ENCODE data around the gene RGMA.

The RGMA gene

DNA sequence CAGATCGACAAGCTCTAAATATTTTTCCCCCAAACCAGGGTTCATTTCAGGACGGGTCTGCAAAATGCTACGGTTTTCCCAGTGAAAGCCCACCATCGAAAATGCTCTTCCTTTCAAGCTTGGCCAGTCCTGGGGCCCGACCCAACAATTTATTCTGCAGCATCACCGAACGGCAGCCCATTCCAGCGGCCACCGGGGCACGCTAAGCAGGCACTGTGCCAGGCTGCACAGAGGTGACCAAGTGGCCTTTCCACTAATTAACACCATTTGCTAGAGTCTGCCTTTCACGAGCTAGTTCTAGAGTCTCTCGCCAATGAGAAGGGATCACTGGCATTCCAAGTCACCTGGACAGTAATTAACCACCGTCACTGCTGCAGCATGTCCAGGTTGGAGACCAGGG is 14.4 kb downstream of the RGMA start:
- no peak overlapping the region for H2BK120ac ChIP-seq (ENCODE audit: low read depth, low read length)
- no peak overlapping the region for H3K18ac ChIP-seq (ENCODE audit: low read length)
- H3K56ac ChIP-seq (ENCODE audit: low read length), result no peak overlapping the region
- no peak overlapping the region for H4K5ac ChIP-seq (ENCODE audit: low read length)
- H3K27ac ChIP-seq (ENCODE audit: low read depth, low read length), result no peak overlapping the region
- peaks cover 7% of the 10 kb centered on the region for H3K4me1 ChIP-seq (ENCODE audit: control insufficient read depth, low read depth, low read length)
- H3K23ac ChIP-seq (ENCODE audit: low read length), result no peak overlapping the region
- no peaks in the 10 kb centered on the region for H3K79me2 ChIP-seq (ENCODE audit: control insufficient read depth, insufficient read depth, low read length)
- H3K79me1 ChIP-seq (ENCODE audit: low read length), result peaks cover 1% of the 10 kb centered on the region
- H3K4me2 ChIP-seq (ENCODE audit: low read length), result no peak overlapping the region
- H2BK15ac ChIP-seq (replicated peaks; ENCODE audit: low read depth), result no peak overlapping the region
- WGBS (ENCODE audit: extremely low coverage, insufficient coverage, low lambda C conversion rate), result no CpG with 5 or more reads among the region's 13 CpGs
- no peak overlapping the region for H2BK5ac ChIP-seq (ENCODE audit: low read length)
- H3K36me3 ChIP-seq (ENCODE audit: control insufficient read depth, insufficient read depth, low read length), result no peaks in the 10 kb centered on the region
- no peak overlapping the region for H3K9ac ChIP-seq (ENCODE audit: low read length)
- no peak overlapping the region for H3K4ac ChIP-seq (ENCODE audit: low read depth, low read length)
- no peak overlapping the region for H4K8ac ChIP-seq (ENCODE audit: low read depth, low read length)
- H2AK5ac ChIP-seq (ENCODE audit: low read length), result no peak overlapping the region
- H3K27me3 ChIP-seq (ENCODE audit: insufficient read depth, low read length, poor library complexity), result no peaks in the 10 kb centered on the region
- H3K4me3 ChIP-seq (ENCODE audit: low read length), result no peak overlapping the region
- DNase-seq, result no peak

DNA sequence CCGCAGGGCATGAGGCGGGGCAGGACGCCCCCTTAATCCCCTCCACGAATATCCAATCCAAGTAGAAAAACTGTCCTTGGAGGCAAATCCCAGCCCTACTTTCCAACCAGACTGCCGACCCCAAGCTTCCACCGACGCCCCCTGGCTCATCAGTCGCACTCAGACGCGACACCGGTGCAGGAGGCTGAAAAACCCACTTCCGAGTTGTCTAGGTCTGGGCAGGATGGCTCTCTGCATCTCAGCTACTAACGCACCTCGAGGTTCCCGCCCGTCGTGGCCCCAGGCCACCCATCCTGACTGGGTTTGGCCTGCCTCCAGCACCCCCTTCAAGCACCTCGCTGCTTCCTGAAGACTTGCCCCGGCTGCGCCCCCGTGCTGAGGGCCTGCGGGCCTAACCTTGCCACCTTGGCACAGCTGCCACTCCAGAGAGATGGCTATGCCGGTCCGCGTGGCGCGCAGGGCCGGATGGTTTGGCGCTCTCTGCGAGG is 15.5 kb downstream of the RGMA start:
- WGBS (ENCODE audit: extremely low coverage, insufficient coverage, low lambda C conversion rate), result no CpG with 5 or more reads among the region's 30 CpGs
- Histone ChIP-seq H2BK120ac (ENCODE audit: low read depth, low read length) (no peak overlapping the region), H2AK5ac (ENCODE audit: low read length) (no peak overlapping the region), H3K4me2 (ENCODE audit: low read length) (peak overlapping the region; percentile 36), H4K8ac (ENCODE audit: low read depth, low read length) (no peak overlapping the region), H3K9ac (ENCODE audit: low read length) (peak overlapping the region; percentile 49), H3K23ac (ENCODE audit: low read length) (peak overlapping the region; percentile 59), H3K18ac (ENCODE audit: low read length) (no peak overlapping the region), H4K5ac (ENCODE audit: low read length) (no peak overlapping the region), H3K4me3 (ENCODE audit: low read length) (no peak overlapping the region), H3K4ac (ENCODE audit: low read depth, low read length) (no peak overlapping the region), H3K79me1 (ENCODE audit: low read length) (peaks cover 1% of the 10 kb centered on the region), H2BK5ac (ENCODE audit: low read length) (no peak overlapping the region), H3K27me3 (ENCODE audit: insufficient read depth, low read length, poor library complexity) (no peaks in the 10 kb centered on the region), H3K27ac (ENCODE audit: low read depth, low read length) (no peak overlapping the region), H2BK15ac (replicated peaks; ENCODE audit: low read depth) (no peak overlapping the region), H3K4me1 (ENCODE audit: control insufficient read depth, low read depth, low read length) (peaks cover 7% of the 10 kb centered on the region), H3K79me2 (ENCODE audit: control insufficient read depth, insufficient read depth, low read length) (no peaks in the 10 kb centered on the region), H3K36me3 (ENCODE audit: control insufficient read depth, insufficient read depth, low read length) (no peaks in the 10 kb centered on the region), H3K56ac (ENCODE audit: low read length) (peak overlapping the region; percentile 83)
- DNase-seq, result peak; percentile 37

DNA sequence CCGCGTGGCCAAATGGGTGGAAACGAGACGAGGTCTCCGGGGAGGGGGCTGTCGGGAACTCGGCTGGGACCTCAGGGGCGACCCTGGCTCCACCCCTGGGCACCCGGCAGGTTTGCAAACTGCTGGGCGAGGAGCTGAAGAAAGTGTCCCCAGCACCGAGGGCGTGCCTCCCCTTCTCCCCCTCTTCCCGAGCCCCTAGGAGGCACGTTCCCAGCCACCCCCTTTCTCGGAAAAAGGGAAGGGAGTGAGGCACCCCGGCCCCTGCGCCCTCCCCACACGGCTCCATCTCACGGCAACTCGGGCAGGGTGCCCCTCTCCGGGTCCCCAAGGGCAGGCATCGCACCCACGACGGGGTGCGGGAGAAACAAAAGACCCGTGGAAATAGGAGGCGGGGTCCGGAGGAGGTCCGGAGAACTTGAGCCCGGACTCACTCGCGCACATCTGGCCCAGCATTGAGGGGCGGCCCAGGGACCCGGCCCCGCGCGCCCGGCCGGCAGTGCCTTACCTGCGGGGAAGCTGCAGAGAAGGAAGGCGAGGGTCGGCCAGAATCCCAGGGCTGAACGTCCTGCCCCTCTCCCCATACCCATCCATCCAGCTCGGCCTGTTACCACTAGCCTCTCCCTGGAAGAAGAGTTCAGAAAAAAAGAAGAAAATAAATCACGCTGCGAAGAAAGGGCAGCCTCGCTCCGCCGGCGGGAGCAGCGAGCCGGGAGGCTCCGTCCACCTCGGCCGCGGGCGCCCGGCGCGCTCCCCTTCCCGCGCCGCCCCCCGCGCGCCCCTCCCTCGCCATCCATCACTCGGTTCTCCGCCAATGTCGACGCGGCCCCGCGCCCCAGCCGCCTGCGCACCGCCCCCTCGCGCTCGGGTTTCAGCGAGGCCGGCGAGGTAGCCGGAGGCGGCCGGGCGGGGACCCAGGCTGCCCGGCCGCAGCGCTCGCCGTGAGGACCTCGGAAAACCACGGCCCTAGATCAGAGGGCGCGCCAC is 16.3 kb downstream of the RGMA start:
- H2BK120ac ChIP-seq (ENCODE audit: low read depth, low read length), result no peak overlapping the region
- no peak overlapping the region for H4K8ac ChIP-seq (ENCODE audit: low read depth, low read length)
- peak overlapping the region; percentile 94 for H3K4me2 ChIP-seq (ENCODE audit: low read length)
- no peak overlapping the region for H3K4ac ChIP-seq (ENCODE audit: low read depth, low read length)
- H3K4me3 ChIP-seq (ENCODE audit: low read length), result peak overlapping the region; percentile 82
- peak overlapping the region; percentile 75 for H3K23ac ChIP-seq (ENCODE audit: low read length)
- H3K27ac ChIP-seq (ENCODE audit: low read depth, low read length), result no peak overlapping the region
- DNase-seq, result peak; percentile 79
- H3K27me3 ChIP-seq (ENCODE audit: insufficient read depth, low read length, poor library complexity), result no peaks in the 10 kb centered on the region
- peaks cover 1% of the 10 kb centered on the region for H3K79me1 ChIP-seq (ENCODE audit: low read length)
- no peaks in the 10 kb centered on the region for H3K36me3 ChIP-seq (ENCODE audit: control insufficient read depth, insufficient read depth, low read length)
- peak overlapping the region; percentile 94 for H3K56ac ChIP-seq (ENCODE audit: low read length)
- peak overlapping the region; percentile 83 for H3K9ac ChIP-seq (ENCODE audit: low read length)
- peak overlapping the region; percentile 88 for H3K18ac ChIP-seq (ENCODE audit: low read length)
- WGBS (ENCODE audit: extremely low coverage, insufficient coverage, low lambda C conversion rate), result no CpG with 5 or more reads among the region's 96 CpGs
- H2BK15ac ChIP-seq (replicated peaks; ENCODE audit: low read depth), result no peak overlapping the region
- peaks cover 10% of the 10 kb centered on the region for H3K4me1 ChIP-seq (ENCODE audit: control insufficient read depth, low read depth, low read length)
- no peak overlapping the region for H4K5ac ChIP-seq (ENCODE audit: low read length)
- no peak overlapping the region for H2AK5ac ChIP-seq (ENCODE audit: low read length)
- H3K79me2 ChIP-seq (ENCODE audit: control insufficient read depth, insufficient read depth, low read length), result no peaks in the 10 kb centered on the region
- no peak overlapping the region for H2BK5ac ChIP-seq (ENCODE audit: low read length)

DNA sequence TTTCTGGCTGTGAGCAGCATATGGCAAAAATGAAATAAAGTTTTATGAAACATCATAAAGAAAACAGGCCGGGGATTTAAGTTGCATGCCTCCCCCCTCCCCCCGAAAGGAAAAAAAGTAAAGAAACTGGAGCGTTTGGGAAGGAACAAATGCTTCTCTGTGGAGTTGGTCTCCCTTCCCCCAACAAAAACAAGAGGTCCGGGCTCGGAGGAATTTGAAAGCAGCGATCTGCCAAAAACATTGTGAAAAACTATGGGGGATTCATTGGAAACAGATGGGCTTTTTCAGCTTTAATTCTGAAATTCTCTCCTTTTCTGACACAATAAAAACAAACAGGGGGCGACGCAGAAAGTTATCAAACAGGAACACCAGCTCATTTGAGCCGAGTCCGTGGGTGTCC is 17.0 kb downstream of the RGMA start:
- Histone ChIP-seq H3K4ac (ENCODE audit: low read depth, low read length) (no peak overlapping the region), H3K79me1 (ENCODE audit: low read length) (peaks cover 1% of the 10 kb centered on the region), H3K4me1 (ENCODE audit: control insufficient read depth, low read depth, low read length) (peaks cover 10% of the 10 kb centered on the region), H4K8ac (ENCODE audit: low read depth, low read length) (no peak overlapping the region), H3K36me3 (ENCODE audit: control insufficient read depth, insufficient read depth, low read length) (no peaks in the 10 kb centered on the region), H3K9ac (ENCODE audit: low read length) (peak overlapping the region; percentile 83), H2BK5ac (ENCODE audit: low read length) (no peak overlapping the region), H4K5ac (ENCODE audit: low read length) (no peak overlapping the region), H3K4me2 (ENCODE audit: low read length) (peak overlapping the region; percentile 94), H3K18ac (ENCODE audit: low read length) (peak overlapping the region; percentile 88), H3K27ac (ENCODE audit: low read depth, low read length) (no peak overlapping the region), H3K79me2 (ENCODE audit: control insufficient read depth, insufficient read depth, low read length) (no peaks in the 10 kb centered on the region), H3K56ac (ENCODE audit: low read length) (peak overlapping the region; percentile 94), H3K4me3 (ENCODE audit: low read length) (peak overlapping the region; percentile 82), H2BK120ac (ENCODE audit: low read depth, low read length) (no peak overlapping the region), H3K23ac (ENCODE audit: low read length) (no peak overlapping the region), H2BK15ac (replicated peaks; ENCODE audit: low read depth) (no peak overlapping the region), H2AK5ac (ENCODE audit: low read length) (no peak overlapping the region), H3K27me3 (ENCODE audit: insufficient read depth, low read length, poor library complexity) (no peaks in the 10 kb centered on the region)
- WGBS (ENCODE audit: extremely low coverage, insufficient coverage, low lambda C conversion rate), result no CpG with 5 or more reads among the region's 10 CpGs
- peak; percentile 62 for DNase-seq

DNA sequence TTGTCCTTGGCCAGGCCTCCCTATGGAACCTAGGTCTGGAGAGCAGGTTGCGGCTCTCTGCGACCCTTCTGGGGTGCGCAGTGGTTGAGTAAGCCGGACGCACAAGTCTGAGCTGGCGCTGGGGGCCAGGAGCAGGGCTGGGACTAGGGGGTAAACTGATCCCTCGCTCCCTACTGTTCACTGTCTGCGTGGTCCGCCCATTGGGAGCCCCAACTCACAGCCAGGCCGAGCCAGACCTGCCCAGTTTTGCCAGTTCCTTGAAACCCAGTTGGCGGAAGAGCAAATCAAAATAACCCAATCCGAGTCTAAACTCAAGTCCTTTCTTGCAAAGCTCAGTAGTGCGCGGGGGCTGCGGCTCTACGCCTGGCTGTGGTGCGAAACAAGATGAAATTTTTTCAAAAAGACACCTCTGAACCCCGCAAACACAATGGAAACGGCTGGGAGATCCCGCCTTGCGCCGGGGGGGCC is 17.5 kb downstream of the RGMA start:
- Histone ChIP-seq H2AK5ac (ENCODE audit: low read length) (peak overlapping the region; percentile 47), H3K27ac (ENCODE audit: low read depth, low read length) (no peak overlapping the region), H3K36me3 (ENCODE audit: control insufficient read depth, insufficient read depth, low read length) (no peaks in the 10 kb centered on the region), H3K4me3 (ENCODE audit: low read length) (peak overlapping the region; percentile 82), H3K4me1 (ENCODE audit: control insufficient read depth, low read depth, low read length) (peaks cover 10% of the 10 kb centered on the region), H3K9ac (ENCODE audit: low read length) (peak overlapping the region; percentile 83), H3K79me2 (ENCODE audit: control insufficient read depth, insufficient read depth, low read length) (no peaks in the 10 kb centered on the region), H3K23ac (ENCODE audit: low read length) (peak overlapping the region; percentile 85), H3K79me1 (ENCODE audit: low read length) (peaks cover 1% of the 10 kb centered on the region), H2BK5ac (ENCODE audit: low read length) (no peak overlapping the region), H2BK120ac (ENCODE audit: low read depth, low read length) (no peak overlapping the region), H3K56ac (ENCODE audit: low read length) (peak overlapping the region; percentile 94), H2BK15ac (replicated peaks; ENCODE audit: low read depth) (no peak overlapping the region), H4K8ac (ENCODE audit: low read depth, low read length) (no peak overlapping the region), H3K4me2 (ENCODE audit: low read length) (peak overlapping the region; percentile 94), H3K4ac (ENCODE audit: low read depth, low read length) (no peak overlapping the region), H3K27me3 (ENCODE audit: insufficient read depth, low read length, poor library complexity) (no peaks in the 10 kb centered on the region), H3K18ac (ENCODE audit: low read length) (peak overlapping the region; percentile 85), H4K5ac (ENCODE audit: low read length) (no peak overlapping the region)
- DNase-seq, result peak; percentile 53
- no CpG with 5 or more reads among the region's 22 CpGs for WGBS (ENCODE audit: extremely low coverage, insufficient coverage, low lambda C conversion rate)

Data from mesendoderm (in vitro differentiated cells).